GM12801 (cell line): ENCODE results near the gene SNTA1.

Experiments
- CTCF ChIP-seq: IDR thresholded peaks from one replicate; pipeline ENCODE4 v1.5.1; 2011; ENCODE audit warnings: control low read depth; ENCODE audit not compliant: insufficient read length; ENCODE audit errors: extremely low read depth

The SNTA1 gene

GRCh38 chr20:33388268-33388667 lies 55.3 kb downstream of the SNTA1 start:
- no peak for TF ChIP-seq CTCF

- no peak for TF ChIP-seq CTCF
Observed at GRCh38 chr20:33387177-33387576, 56.4 kb downstream of the SNTA1 start.

GRCh38 chr20:33386673-33387072 lies 56.9 kb downstream of the SNTA1 start:
- no peak for TF ChIP-seq CTCF

- no peak for TF ChIP-seq CTCF
Observed at GRCh38 chr20:33377366-33377765, 66.2 kb downstream of the SNTA1 start.

GRCh38 chr20:33373735-33374605 lies 69.6 kb downstream of the SNTA1 start:
- no peak for TF ChIP-seq CTCF

GRCh38 chr20:33372993-33373441 lies 70.5 kb downstream of the SNTA1 start:
- no peak for TF ChIP-seq CTCF

GRCh38 chr20:33370291-33370690 lies 73.3 kb downstream of the SNTA1 start:
- TF ChIP-seq CTCF = no peak
